ENCODE results near the gene ACTR3C. TPM values are rescaled to one million over a fixed set of nuclear protein-coding genes. Genes with fewer than 3 reads are reported as not detected.

ACTR3C gene
- polyA plus RNA-seq, 3 donors: 0.55 to 1.9 (median 1.7) TPM

DNA sequence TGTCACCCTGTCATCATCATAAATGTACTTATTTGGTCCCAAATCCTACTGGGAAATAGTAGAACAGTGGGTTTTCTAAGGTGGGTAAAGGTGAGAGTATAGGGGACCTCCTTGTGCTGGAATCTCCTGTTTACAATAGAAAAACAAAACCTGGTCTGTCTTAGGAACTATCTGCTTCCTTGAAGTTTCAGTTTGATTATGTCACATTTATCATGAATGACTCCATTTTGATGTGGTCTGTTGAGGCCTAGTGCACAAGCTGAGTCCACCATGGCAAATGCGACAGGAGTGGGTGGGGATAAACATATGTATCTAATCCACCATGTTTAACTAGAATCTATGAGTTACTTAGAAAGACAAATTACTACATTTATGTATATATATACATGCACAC lies 32.3 kb upstream of the ACTR3C start:
- Mint-ChIP-seq H3K36me3 (no peaks in the 10 kb centered on the region), H3K4me1 (peaks cover 19% of the 10 kb centered on the region), H3K9me3 (no peaks in the 10 kb centered on the region), H3K4me3 (no peak overlapping the region), H3K27ac (peak overlapping the region in 1 of 7 donors; percentile 16), H3K27me3 (ENCODE audit: low read depth in 3 of 3) (peaks cover 0 to 3% (median 2%) of the 10 kb centered on the region in 3 donors)
- WGBS (ENCODE audit: insufficient coverage): no CpG with 5 or more reads among the region's 1 CpG
- H3K9me3 ChIP-seq (replicated peaks in 1 of 2; ENCODE audit: control insufficient read depth in 1 of 2, insufficient read depth in 1 of 2, low read length in 2 of 2): no peaks in the 10 kb centered on the region
- H3K9ac ChIP-seq (ENCODE audit: insufficient read depth, low read length, poor library complexity, severe bottlenecking): no peak overlapping the region
- no peaks in the 10 kb centered on the region for H4K20me1 ChIP-seq (ENCODE audit: insufficient read depth, low read length)
- no peaks in the 10 kb centered on the region for H3K36me3 ChIP-seq (replicated peaks in 1 of 2; ENCODE audit: control insufficient read depth in 1 of 2, insufficient read depth in 2 of 2, low read length in 2 of 2)
- no peak for DNase-seq
- no peak overlapping the region for H3K4me2 ChIP-seq (replicated peaks; ENCODE audit: extremely low read depth, low read length, poor library complexity, severe bottlenecking)
- H3K27ac ChIP-seq (ENCODE audit: low read depth in 1 of 2, low read length in 2 of 2): no peak overlapping the region
- peaks cover 5 to 10% of the 10 kb centered on the region in 2 donors for H3K4me1 ChIP-seq (ENCODE audit: control insufficient read depth in 1 of 2, insufficient read depth in 2 of 2, low read length in 2 of 2)
- H2AFZ ChIP-seq (ENCODE audit: insufficient read depth, low read depth, low read length, poor library complexity, severe bottlenecking): peak overlapping the region; percentile 62
- no peaks in the 10 kb centered on the region for H3K79me2 ChIP-seq (ENCODE audit: insufficient read depth, low read length)
- no peaks in the 10 kb centered on the region for H3K27me3 ChIP-seq (ENCODE audit: control insufficient read depth in 2 of 2, insufficient read depth in 2 of 2, low read length in 2 of 2)
- intact Hi-C loops (cut with micrococcal nuclease): loop anchor here (2.0 kb wide), 1 partner anchor 65 kb away; no protein-coding TSS in a partner anchor
- no peak overlapping the region for H3K4me3 ChIP-seq (replicated peaks in 1 of 3; ENCODE audit: low read depth in 2 of 3, low read length in 3 of 3)
- TF ChIP-seq, protein P1, sequence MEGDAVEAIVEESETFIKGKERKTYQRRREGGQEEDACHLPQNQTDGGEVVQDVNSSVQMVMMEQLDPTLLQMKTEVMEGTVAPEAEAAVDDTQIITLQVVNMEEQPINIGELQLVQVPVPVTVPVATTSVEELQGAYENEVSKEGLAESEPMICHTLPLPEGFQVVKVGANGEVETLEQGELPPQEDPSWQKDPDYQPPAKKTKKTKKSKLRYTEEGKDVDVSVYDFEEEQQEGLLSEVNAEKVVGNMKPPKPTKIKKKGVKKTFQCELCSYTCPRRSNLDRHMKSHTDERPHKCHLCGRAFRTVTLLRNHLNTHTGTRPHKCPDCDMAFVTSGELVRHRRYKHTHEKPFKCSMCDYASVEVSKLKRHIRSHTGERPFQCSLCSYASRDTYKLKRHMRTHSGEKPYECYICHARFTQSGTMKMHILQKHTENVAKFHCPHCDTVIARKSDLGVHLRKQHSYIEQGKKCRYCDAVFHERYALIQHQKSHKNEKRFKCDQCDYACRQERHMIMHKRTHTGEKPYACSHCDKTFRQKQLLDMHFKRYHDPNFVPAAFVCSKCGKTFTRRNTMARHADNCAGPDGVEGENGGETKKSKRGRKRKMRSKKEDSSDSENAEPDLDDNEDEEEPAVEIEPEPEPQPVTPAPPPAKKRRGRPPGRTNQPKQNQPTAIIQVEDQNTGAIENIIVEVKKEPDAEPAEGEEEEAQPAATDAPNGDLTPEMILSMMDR (IDR thresholded peaks at IDR 0.05): no peak

DNA sequence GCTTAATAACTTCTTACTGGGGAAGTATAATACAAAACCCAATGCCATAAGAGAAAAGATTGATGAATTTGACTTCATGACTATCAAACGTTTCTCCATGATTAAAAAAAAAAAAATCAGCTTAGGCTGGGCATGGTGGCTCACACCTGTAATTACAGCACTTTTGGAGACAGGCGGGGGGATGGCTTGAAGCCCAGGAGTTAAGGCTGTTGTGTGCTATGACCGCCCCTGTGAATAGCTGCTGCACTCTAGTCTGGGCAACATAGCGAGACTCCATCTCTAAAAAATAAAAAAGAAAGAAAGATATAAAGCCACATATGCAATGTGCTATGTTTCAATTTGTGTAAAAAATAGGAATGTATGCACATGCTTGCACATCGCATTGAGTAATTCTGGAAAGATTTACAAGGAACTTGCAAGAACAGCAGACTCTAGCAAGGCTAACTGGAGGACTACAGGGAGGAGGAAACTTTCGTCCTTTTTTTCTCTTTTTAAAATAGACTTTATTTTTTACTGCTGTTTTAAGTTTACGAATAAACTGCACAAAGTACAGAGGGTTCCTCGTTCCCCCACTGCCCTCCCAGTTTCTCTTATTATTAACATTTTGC lies 28.3 kb upstream of the ACTR3C start:
- DNase-seq: no peak
- Histone ChIP-seq H3K4me1 (ENCODE audit: control insufficient read depth in 1 of 2, insufficient read depth in 2 of 2, low read length in 2 of 2) (no peaks in the 10 kb centered on the region), H3K36me3 (replicated peaks in 1 of 2; ENCODE audit: control insufficient read depth in 1 of 2, insufficient read depth in 2 of 2, low read length in 2 of 2) (no peaks in the 10 kb centered on the region), H3K9me3 (replicated peaks in 1 of 2; ENCODE audit: control insufficient read depth in 1 of 2, insufficient read depth in 1 of 2, low read length in 2 of 2) (no peaks in the 10 kb centered on the region), H3K79me2 (ENCODE audit: insufficient read depth, low read length) (no peaks in the 10 kb centered on the region), H3K4me3 (replicated peaks in 1 of 3; ENCODE audit: low read depth in 2 of 3, low read length in 3 of 3) (no peak overlapping the region), H3K27ac (ENCODE audit: low read depth in 1 of 2, low read length in 2 of 2) (no peak overlapping the region), H3K27me3 (ENCODE audit: control insufficient read depth in 2 of 2, insufficient read depth in 2 of 2, low read length in 2 of 2) (no peaks in the 10 kb centered on the region), H4K20me1 (ENCODE audit: insufficient read depth, low read length) (no peaks in the 10 kb centered on the region), H3K4me2 (replicated peaks; ENCODE audit: extremely low read depth, low read length, poor library complexity, severe bottlenecking) (no peak overlapping the region), H3K9ac (ENCODE audit: insufficient read depth, low read length, poor library complexity, severe bottlenecking) (no peak overlapping the region), H2AFZ (ENCODE audit: insufficient read depth, low read depth, low read length, poor library complexity, severe bottlenecking) (no peak overlapping the region)
- Mint-ChIP-seq H3K27me3 (ENCODE audit: low read depth in 3 of 3) (peaks cover 0 to 1% (median 1%) of the 10 kb centered on the region in 3 donors), H3K4me3 (no peak overlapping the region), H3K4me1 (peaks cover 8% of the 10 kb centered on the region), H3K36me3 (no peaks in the 10 kb centered on the region), H3K9me3 (peaks cover 0 to 4% (median 0%) of the 10 kb centered on the region in 7 donors), H3K27ac (no peak overlapping the region)
- TF ChIP-seq, protein P1 (IDR thresholded peaks at IDR 0.05): no peak
- intact Hi-C loops (cut with micrococcal nuclease): loop anchor here in 1 of 2 donors (5.0 kb wide), 1 partner anchor 36 kb away; no protein-coding TSS in a partner anchor
- 60% methylated on average over 1 of the region's 8 CpGs for WGBS (ENCODE audit: insufficient coverage)

Data from CD14-positive monocyte (primary cell).